ENCODE measurements around the gene SIPA1L3. TPM values are rescaled to one million over a fixed set of nuclear protein-coding genes. Genes with fewer than 3 reads are reported as not detected.

The SIPA1L3 gene
- total and polyA plus RNA-seq, 2 of the 13 experiments (the other 11 are each of a cell fraction or from before 2014, with no cell fraction given) = 5.5 to 7.7 TPM

GRCh38 chr19:38250821-38251563, 344.0 kb downstream of the SIPA1L3 start (continued):
- TF ChIP-seq EP300 (IDR thresholded peaks at IDR 0.05; ENCODE audit: low read depth in 2 of 2, low read length in 2 of 2) = peak in 1 of 2 experiments; percentile 79; a peak in 2 of 4 replicates
- peak; percentile 39; the same call in 1 of the 2 replicates for TF ChIP-seq EP300 (CRISPR knock-in tag; IDR thresholded peaks at IDR 0.05; ENCODE audit: borderline replicate concordance)
- peak; percentile 84 for TF ChIP-seq HDAC2 (CRISPR knock-in tag; IDR thresholded peaks at IDR 0.05)
- TF ChIP-seq SP5 (CRISPR knock-in tag; IDR thresholded peaks at IDR 0.05; ENCODE audit: borderline replicate concordance, low read depth) = peak; percentile 27; the same call in 1 of the 2 replicates
- peak; percentile 31; the same call in 1 of the 2 replicates for TF ChIP-seq ZNF788 (CRISPR knock-in tag; IDR thresholded peaks at IDR 0.05; ENCODE audit: borderline replicate concordance)
- peak; percentile 98 for TF ChIP-seq RXRB (CRISPR knock-in tag; IDR thresholded peaks at IDR 0.05; ENCODE audit: borderline replicate concordance)
- TF ChIP-seq ZNF33B (CRISPR knock-in tag; IDR thresholded peaks at IDR 0.05) = no peak
- TF ChIP-seq ATF6 (CRISPR knock-in tag; conservative IDR thresholded peaks at IDR 0.05) = no peak
- TF ChIP-seq RXRA (CRISPR knock-in tag; IDR thresholded peaks at IDR 0.05) = peak; percentile 95
- 0 out of 2 replicates have a peak, but pooled peaks have one; percentile 55 for TF ChIP-seq ZNF503 (CRISPR knock-in tag; IDR thresholded peaks at IDR 0.05)
